ENCODE data around the gene NR4A3. TPM values are rescaled to one million over a fixed set of nuclear protein-coding genes. Genes with fewer than 3 reads are reported as not detected.

Gene NR4A3
- total and polyA plus RNA-seq, 2 of the 13 experiments (the other 11 are each of a cell fraction or from before 2014, with no cell fraction given): 0.02 to 0.09 TPM

- Histone ChIP-seq H3K4me1 (ENCODE audit: insufficient read depth, low read length) (peaks cover 27% of the 10 kb centered on the region), H2AFZ (ENCODE audit: low read length) (no peak overlapping the region), H3K9ac (ENCODE audit: insufficient read depth, low read depth, low read length) (no peak overlapping the region), H4K20me1 (ENCODE audit: insufficient read depth, low read length) (0 out of 2 replicates have a peak, but pooled peaks cover 3% of the 10 kb centered on the region), H3K4me2 (ENCODE audit: low read depth, low read length) (no peak overlapping the region), H3K9me3 (ENCODE audit: low read length) (no peaks in the 10 kb centered on the region), H3K36me3 (replicated peaks in 1 of 2; ENCODE audit: control insufficient read depth in 1 of 2, insufficient read depth in 2 of 2, low read length in 2 of 2) (no peaks in the 10 kb centered on the region), H3K27ac (ENCODE audit: extremely low read length, insufficient read depth, low read length) (no peak overlapping the region), H3K79me2 (ENCODE audit: insufficient read depth, low read length) (no peaks in the 10 kb centered on the region), H3K27me3 (ENCODE audit: control insufficient read depth in 1 of 2, insufficient read depth in 2 of 2, low read length in 2 of 2) (peaks cover 7 to 53% of the 10 kb centered on the region in 2 experiments; a peak in 4 of 5 replicates), H3K4me3 (replicated peaks in 1 of 3; ENCODE audit: insufficient read depth in 1 of 3, low read depth in 2 of 3, low read length in 3 of 3) (no peak overlapping the region)
- ChIA-PET CTCF (ENCODE audit: low intra/inter-chr PET ratio, low total read pairs) (no interaction called here), POLR2A (no interaction called here)
- intact Hi-C loops (cut with micrococcal nuclease; ENCODE audit: unreplicated experiment) (no loop called here), in situ Hi-C loops (cut with HindIII; ENCODE audit: extremely low pct_ligation_motif_present, low pct_unique_long_range_greater_than_20kb) (loop anchor here (10.0 kb wide), 1 partner anchor 178 kb away; no protein-coding TSS in a partner anchor)
- no peak for FAIRE-seq
- no peak for TF ChIP-seq BCLAF1 (IDR thresholded peaks at IDR 0.05)
- no peak for TF ChIP-seq ATM (IDR thresholded peaks at IDR 0.05; ENCODE audit: borderline replicate concordance)
- no peak for TF ChIP-seq ZFP82 (CRISPR knock-in tag; IDR thresholded peaks at IDR 0.05; ENCODE audit: borderline replicate concordance)
- TF ChIP-seq HNRNPLL (IDR thresholded peaks at IDR 0.05; ENCODE audit: low read depth, low read length, poor library complexity, severe bottlenecking): no peak
- no peak for TF ChIP-seq ATF7-NPFF (CRISPR knock-in tag; IDR thresholded peaks at IDR 0.05; ENCODE audit: low read depth)
- TF ChIP-seq GABPA (IDR thresholded peaks at IDR 0.05; ENCODE audit: low read depth, low read length): no peak
- TF ChIP-seq GABPA (CRISPR knock-in tag; IDR thresholded peaks at IDR 0.05; ENCODE audit: low read depth): no peak
- no peak for TF ChIP-seq ATF7 (IDR thresholded peaks at IDR 0.05)
- no peak for TF ChIP-seq ATF7 (CRISPR knock-in tag; IDR thresholded peaks at IDR 0.05)
- no peak for TF ChIP-seq CBX1 (IDR thresholded peaks at IDR 0.05; ENCODE audit: low read depth)
- TF ChIP-seq AKAP8 (CRISPR knock-in tag; IDR thresholded peaks at IDR 0.05): no peak
- no peak for TF ChIP-seq ZBTB2 (CRISPR knock-in tag; IDR thresholded peaks at IDR 0.05; ENCODE audit: low read depth)
- no peak for TF ChIP-seq ZKSCAN1 (IDR thresholded peaks at IDR 0.05; ENCODE audit: low read length)
- TF ChIP-seq NKX3-1 (CRISPR knock-in tag; IDR thresholded peaks at IDR 0.05): no peak
- TF ChIP-seq MNT (IDR thresholded peaks at IDR 0.05): no peak
- TF ChIP-seq EHMT2 (IDR thresholded peaks at IDR 0.05; ENCODE audit: borderline replicate concordance, low read depth, low read length): no peak
- no peak for TF ChIP-seq KDM2A (CRISPR knock-in tag; IDR thresholded peaks at IDR 0.05; ENCODE audit: borderline replicate concordance, low read depth)
- TF ChIP-seq NBN (conservative IDR thresholded peaks at IDR 0.05): no peak
- no peak for TF ChIP-seq SIX4 (CRISPR knock-in tag; IDR thresholded peaks at IDR 0.05)
- ATAC-seq: no peak
- 9% methylated on average over 3 of the region's 3 CpGs for WGBS (ENCODE audit: low lambda C conversion rate)
- BruUV-seq (replicated peaks): no TSS peak
- no peak for DNase-seq (ENCODE audit: low spot score)
Measured at GRCh38 chr9:99826579-99826978, 4.9 kb downstream of the NR4A3 start.

All from HepG2 (cell line).